Stimulated activated CD4-positive, alpha-beta T cell treated with anti-CD3 and anti-CD28 coated beads, Interleukin-1b, Interleukin-23, amount 100 ng/mL, for 4 hours (primary cell): Measurements from ENCODE around the gene DYNLL1.
"Not testable (repeated sequence)": the region's sequence is repeated elsewhere in the genome, so short reads cannot be mapped to it uniquely, and the experiment has no call there.

ENCODE experiments used
- DNase-seq, 2 donors: peaks; one replicate each; pipeline ENCODE4 v3.0.0-alpha.2; 2020; ENCODE audit warnings: low read depth in 2 of 2

DYNLL1 gene

GRCh38 chr12:120515496-120515895, 19.6 kb downstream of the DYNLL1 start:
- DNase-seq = no peak

GRCh38 chr12:120519324-120519723, 23.4 kb downstream of the DYNLL1 start:
- not testable (repeated sequence) for DNase-seq

- DNase-seq = no peak
Observed at GRCh38 chr12:120522568-120522967, 26.7 kb downstream of the DYNLL1 start.

- peak; percentile 74 to 76 for DNase-seq
Observed at GRCh38 chr12:120528861-120529525, 33.1 kb downstream of the DYNLL1 start, which contains the start of gene COQ5. TSS of gene COQ5 (minus strand) at chr12:120529158. CDS start at chr12:120529141, 17 bp downstream.

GRCh38 chr12:120529641-120530417, 33.9 kb downstream of the DYNLL1 start:
- no peak for DNase-seq

GRCh38 chr12:120530418-120530761, 34.5 kb downstream of the DYNLL1 start:
- not testable (repeated sequence) for DNase-seq

GRCh38 chr12:120532701-120533238, 36.9 kb downstream of the DYNLL1 start:
- DNase-seq = no peak

- DNase-seq = peak; percentile 50 to 65
Observed at GRCh38 chr12:120534203-120534702, 38.3 kb downstream of the DYNLL1 start, which contains the start of gene RNF10. TSS of gene RNF10 (plus strand) at chr12:120534356. CDS start at chr12:120534812, 456 bp downstream.

GRCh38 chr12:120534703-120535655, 39.1 kb downstream of the DYNLL1 start:
- peak in 1 of 2 donors; percentile 42 for DNase-seq

- no peak for DNase-seq
Observed at GRCh38 chr12:120536064-120536791, 40.3 kb downstream of the DYNLL1 start.

- DNase-seq = no peak
Observed at GRCh38 chr12:120537856-120538220, 41.9 kb downstream of the DYNLL1 start.

- DNase-seq = no peak
Observed at GRCh38 chr12:120538281-120539156, 42.6 kb downstream of the DYNLL1 start.

GRCh38 chr12:120539303-120539702, 43.4 kb downstream of the DYNLL1 start:
- DNase-seq = no peak

GRCh38 chr12:120540445-120540844, 44.5 kb downstream of the DYNLL1 start:
- no peak for DNase-seq

- no peak for DNase-seq
Observed at GRCh38 chr12:120542166-120542565, 46.3 kb downstream of the DYNLL1 start.

GRCh38 chr12:120544691-120545090, 48.8 kb downstream of the DYNLL1 start:
- no peak for DNase-seq

GRCh38 chr12:120546050-120546386, 50.1 kb downstream of the DYNLL1 start:
- no peak for DNase-seq
